GM12801 (cell line): Measurements from ENCODE around the gene KIF21B.

Source experiments
- CTCF ChIP-seq: IDR thresholded peaks from one replicate; pipeline ENCODE4 v1.5.1; 2011; ENCODE audit warnings: control low read depth; ENCODE audit not compliant: insufficient read length; ENCODE audit errors: extremely low read depth

Gene KIF21B

GRCh38 chr1:201032408-201032807 is 8.9 kb upstream of the KIF21B start:
- no peak for TF ChIP-seq CTCF

GRCh38 chr1:201028461-201028889 is 5.0 kb upstream of the KIF21B start:
- no peak for TF ChIP-seq CTCF

GRCh38 chr1:201026836-201027235 is 3.3 kb upstream of the KIF21B start:
- TF ChIP-seq CTCF, result no peak

GRCh38 chr1:201026234-201026633 is 2.7 kb upstream of the KIF21B start:
- TF ChIP-seq CTCF, result no peak

- TF ChIP-seq CTCF, result no peak
Measured at GRCh38 chr1:201025571-201026002, 2.1 kb upstream of the KIF21B start.

GRCh38 chr1:201024625-201024998 is 1.1 kb upstream of the KIF21B start:
- no peak for TF ChIP-seq CTCF

- no peak for TF ChIP-seq CTCF
Measured at GRCh38 chr1:201023920-201024624, 558 bp upstream of the KIF21B start.
